HG03175 (cell line): ENCODE results near the gene CREB5.

Experiments
- ATAC-seq: cut with Tn5 transposase; IDR thresholded peaks from one replicate; pipeline ENCODE4 v1.9.1; 2021; ENCODE audit warnings: mild to moderate bottlenecking, moderate library complexity; ENCODE audit not compliant: unreplicated experiment

The CREB5 gene

DNA sequence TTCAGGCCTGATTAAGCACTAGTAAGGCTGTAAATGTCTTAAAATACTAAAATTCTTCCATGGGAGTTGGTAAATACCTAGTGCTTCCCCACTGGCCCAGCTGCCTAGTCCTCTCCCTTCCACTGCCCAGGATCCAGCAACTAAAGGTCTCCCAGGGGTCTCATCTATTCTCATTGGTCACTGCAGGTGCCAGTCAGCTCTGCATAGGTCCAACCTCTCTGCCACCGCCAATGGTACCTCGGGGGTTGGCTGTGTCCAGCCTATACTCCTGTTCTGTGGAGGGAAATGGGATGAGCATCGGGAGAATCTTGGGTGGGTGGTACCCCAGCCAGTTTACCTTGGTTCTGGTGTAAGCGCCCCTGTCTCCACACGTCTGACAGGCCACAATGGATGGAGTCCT is 6.1 kb upstream of the CREB5 start:
- ATAC-seq, result no peak

DNA sequence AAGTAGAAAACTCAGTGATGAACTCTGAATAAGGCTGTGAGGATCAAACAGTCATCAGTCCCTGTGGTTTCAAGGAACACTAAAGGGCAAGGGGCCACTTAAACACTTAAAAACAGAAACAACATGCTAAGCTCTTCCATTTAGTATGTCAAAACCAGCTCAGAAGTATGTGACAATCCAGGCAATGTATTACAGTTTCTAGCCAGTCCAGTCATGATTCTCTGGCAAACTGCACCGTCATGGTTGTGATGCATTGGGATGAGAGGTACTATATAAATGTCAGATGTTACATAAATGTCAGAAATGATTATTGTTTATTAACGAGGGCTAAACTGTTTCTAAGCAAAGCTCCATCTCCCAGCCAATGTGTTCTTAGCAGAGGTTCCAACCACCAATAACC is 4.7 kb upstream of the CREB5 start:
- ATAC-seq, result no peak

- no peak for ATAC-seq
Observed at GRCh38 chr7:28408105-28408959, 4.0 kb upstream of the CREB5 start.

DNA sequence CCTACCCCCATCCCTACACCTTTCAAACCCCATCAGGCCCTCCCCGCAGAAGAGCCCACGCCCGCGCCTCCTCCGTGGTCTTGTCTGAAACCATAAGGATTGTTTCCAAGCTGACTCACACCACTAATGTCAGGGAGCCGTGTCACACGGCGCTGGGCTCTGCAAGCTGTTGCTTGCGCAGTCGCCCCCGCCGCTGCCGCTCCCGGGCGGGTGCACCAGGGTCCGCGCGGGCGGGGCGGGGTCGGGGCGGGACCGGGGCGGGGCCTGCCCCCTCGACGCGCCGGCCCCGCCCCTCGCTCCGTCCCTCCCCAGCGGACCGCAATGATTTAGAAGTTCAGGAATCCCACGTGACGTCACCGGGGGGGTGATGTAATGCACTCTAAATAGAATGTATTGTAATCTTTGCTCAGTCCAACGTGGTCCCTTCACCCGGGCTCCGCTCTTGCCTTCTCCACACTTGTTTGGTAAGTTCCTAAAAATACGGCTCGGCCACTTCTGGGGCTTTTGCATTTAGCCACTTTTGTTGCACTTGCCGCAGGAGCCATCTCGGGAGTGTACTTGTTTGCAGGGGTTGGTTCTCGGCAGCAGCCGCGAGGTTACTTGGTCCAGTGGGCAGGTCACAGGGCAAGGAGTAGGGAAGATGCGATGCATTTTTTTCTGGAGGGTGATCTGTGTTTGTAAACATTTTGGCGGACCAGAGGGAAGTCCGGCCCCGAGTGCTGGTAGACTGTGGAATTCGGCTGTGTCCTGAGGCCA is 3.2 kb upstream of the CREB5 start:
- no peak for ATAC-seq

GRCh38 chr7:28409716-28410627 is 2.3 kb upstream of the CREB5 start:
- no peak for ATAC-seq

DNA sequence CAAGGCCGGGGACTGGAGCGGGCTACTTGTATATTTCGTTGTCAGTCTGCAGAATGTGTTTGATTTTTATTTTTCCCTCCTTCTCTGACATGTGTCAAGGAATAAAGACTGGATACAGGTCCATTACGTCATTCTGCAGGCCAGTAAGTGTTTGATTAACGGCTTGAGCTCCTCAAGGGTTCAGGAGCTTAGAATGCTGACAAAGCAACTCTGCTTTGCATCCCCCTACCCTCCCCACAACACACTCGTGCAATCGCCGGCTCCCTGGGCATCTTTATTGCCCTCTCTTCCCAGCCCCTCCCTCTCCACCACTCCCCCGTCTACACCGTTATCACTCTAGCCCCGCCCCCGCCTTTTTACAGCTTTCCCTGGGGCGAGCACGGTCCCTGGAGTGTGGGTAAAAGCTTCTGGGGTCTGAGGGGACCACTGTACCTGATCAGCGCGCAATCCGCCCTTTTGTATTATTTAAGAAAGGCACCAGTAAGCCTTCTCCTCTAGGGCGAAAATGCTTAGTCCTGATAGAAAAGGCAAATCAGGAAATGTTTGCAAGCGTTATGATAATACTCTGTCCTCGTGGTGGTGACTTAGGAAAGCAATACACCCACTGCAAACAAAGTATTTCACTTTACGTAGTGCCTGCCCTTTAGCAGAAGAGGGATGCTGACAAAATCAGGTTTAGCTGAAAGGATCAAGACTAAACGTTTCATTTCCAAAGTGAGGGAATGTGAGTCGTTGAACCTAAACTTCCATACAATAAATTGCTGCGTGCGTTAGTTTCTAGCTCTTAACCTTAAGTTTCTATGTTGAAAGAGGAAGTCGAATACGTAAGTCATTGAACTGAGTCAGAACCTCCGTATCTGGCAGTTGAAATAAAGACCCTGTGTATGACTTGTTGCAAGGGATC is 1.4 kb upstream of the CREB5 start:
- no peak for ATAC-seq

DNA sequence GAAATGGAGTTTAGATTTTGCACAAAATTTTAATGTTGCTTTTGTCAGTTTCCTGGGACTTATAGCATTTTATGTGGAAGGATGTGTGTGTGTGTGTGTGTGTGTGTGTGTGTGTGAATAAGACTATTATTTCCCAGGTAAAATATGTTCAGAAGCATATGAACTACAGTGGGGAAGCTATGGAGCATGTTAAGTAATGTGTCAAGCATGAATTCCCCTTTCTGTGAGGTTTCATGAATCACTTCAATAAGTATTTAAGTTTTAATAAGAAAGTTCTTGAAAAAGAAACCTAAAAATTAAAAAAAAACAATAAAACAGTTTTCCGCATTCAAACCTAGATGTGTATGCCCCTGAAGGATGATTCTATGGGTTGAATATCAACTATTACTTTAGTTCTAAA is 693 bp downstream of the CREB5 start:
- ATAC-seq, result no peak

DNA sequence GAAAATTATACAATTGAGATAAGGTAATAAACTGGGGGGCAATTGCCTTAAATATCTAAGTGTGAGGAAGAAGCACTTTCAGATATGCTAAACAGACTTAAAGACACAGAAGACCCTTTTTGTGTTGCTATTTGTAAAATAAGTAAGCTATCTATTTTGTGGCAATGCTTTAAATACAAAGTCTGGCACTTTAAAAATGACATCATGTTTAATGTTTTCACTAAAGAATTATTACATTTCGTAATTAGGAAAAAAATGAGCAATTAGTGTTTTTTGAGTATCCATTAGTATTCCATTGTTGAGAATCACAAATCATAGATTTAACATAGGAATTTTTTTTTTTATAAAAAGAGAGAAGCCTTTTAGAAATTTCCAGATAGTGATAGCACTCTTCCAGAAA is 2.1 kb downstream of the CREB5 start:
- ATAC-seq, result no peak

- ATAC-seq, result no peak
Observed at GRCh38 chr7:28417321-28417940, 5.1 kb downstream of the CREB5 start.

- ATAC-seq, result no peak
Observed at GRCh38 chr7:28418311-28418710, 6.0 kb downstream of the CREB5 start.

DNA sequence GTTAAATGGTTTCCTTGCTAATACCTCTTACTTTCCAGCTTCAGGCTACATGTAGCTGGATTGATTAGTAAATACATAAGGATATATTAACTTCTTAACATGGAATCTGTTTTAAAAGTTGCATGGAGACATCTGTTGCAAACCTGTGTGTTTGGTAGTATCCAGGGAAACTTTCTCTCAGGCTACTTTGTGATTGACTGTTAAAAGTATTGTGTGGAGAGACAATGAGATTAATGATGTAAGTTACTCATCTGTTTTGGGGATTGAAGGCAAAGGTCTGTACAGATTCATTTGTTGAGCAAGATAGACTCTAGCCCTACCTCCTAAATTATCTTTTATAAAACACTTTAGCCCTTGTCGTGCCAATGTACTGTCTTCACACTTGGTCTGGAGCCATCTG is 6.6 kb downstream of the CREB5 start:
- ATAC-seq, result no peak

DNA sequence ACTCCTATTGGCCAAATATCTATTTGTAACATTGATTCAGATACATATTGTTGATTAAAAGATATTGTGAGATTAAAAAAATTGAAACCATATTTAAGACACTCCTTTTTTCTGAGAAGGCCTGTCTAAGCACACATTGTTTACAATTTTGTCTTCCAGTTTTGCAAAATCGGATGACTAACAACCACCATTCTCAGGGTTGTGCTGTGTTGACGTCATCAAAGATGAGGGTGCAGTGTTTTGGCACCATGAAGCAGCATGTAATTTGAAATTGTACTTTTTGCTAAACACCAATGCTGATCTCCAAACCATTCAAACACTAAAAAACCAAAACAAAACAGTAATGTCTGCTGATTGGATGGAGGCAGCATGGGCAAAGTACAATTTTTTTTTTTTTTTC is 7.4 kb downstream of the CREB5 start:
- no peak for ATAC-seq

DNA sequence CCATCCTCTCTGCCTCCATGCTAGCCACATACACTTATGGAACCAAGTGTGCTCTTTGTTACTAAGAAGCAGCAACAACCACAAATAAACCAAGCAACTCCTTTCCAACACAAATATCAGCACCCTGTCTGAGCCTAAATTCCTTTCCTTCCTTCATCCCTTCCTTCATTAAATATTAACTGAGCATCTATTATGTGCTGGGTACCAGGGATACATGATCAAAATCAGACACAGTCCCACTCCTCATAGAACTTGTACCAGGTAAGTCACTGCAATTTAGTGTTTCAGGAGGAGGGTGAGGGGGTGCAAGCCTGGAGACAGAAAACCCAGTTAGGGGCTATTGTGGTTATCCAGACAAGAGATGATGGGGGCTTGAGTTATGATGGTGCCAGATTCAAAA is 10.8 kb downstream of the CREB5 start:
- ATAC-seq, result no peak

DNA sequence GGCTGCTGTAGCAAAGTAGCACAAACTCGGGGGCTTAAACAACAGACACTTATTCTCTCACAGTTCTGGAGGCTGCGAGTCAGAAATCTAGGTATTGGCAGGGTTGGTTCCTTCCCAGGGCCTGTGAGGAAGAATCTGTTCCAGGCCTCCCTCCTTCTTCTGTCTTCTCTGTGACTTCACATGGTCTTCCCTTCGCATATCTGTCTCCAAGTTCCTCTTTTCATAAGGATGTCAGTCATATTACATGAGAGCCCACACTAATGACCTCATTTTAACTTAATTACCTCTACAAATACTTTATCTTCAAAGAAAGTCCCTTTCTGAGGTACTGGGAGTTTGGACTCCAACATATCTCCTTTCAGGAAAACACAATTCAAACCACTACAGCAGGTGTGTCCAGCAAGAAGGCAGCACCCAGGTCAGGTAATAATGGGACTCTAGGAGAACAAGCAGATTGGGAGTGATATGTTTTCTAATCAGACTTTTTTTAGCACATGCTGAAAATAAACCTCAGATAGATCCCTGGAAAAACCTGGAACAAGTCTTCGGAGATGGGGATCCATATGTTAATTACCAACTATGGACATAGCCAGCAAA is 11.7 kb downstream of the CREB5 start:
- no peak for ATAC-seq

DNA sequence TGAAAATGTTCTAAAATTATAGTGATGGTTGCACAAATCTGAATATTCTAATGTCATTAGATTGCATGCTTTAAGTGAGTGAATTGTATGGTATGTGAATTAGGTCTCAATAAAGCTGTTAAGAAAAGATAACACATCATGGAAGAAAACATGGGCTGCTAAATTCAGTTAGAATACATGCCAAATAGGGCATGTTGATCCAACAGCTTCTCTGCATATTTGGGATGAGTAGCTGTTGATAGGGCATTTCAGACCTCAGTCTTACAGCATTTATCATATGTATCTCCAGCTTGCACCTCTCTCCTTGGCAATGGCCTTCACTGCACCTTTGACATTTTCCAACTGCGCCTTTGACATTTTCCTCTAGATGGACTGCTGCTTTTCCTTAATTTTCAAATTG is 13.2 kb downstream of the CREB5 start:
- ATAC-seq, result no peak

DNA sequence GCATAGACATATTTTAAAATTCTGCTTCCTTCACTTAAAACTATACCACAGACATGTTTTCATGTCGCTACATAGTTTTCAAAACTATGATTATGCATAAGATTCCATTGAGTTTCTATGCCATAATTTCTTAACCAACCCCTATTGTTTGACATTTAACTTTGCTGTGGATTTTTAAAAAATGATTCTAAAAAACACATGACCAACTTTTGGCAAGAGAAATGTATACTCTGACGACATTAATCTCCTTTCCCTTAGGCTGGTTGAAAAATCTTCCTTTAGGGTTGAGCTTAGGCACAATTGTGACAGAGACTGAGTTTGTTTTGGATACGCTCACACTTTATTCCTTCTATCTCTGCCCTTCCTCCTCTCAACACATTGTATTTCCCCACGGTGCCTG is 14.9 kb downstream of the CREB5 start:
- no peak for ATAC-seq

DNA sequence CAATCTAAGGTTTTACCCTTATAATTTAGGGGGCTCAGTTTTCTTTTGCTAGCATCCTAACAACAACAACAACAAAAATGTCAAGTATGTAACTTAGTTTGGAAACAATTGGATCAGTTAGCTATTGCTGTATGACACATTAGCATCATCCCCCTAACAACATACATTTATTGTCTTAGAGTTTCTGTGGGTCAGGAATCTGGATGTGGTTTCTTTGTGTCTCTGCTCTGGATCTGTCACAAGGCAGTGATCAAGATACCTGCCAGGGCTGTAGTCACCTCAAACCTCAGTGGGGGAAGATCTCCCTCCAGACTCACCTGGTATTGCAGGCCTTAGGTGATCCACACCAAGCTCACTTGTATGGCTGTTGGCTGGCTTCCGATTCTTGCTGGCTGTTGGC is 18.3 kb downstream of the CREB5 start:
- no peak for ATAC-seq

DNA sequence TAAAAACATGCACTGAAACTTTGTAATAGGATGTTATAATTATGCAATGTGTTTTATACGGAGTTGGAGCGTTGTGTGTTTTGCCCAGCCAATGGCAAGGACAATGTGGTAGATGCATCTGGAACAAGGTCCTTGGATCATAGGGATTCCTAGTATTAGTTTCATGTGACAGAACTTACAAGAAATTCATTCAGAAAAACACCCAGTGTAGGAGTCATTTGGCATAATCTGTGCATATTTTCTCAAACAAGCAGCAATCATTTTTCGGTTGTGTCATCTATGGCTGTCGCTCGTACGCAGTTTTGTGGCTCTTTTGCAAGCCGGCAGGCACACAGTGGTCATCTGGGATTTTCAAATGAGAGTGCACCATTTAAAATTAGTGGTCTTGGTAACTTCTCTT is 19.8 kb downstream of the CREB5 start:
- no peak for ATAC-seq

DNA sequence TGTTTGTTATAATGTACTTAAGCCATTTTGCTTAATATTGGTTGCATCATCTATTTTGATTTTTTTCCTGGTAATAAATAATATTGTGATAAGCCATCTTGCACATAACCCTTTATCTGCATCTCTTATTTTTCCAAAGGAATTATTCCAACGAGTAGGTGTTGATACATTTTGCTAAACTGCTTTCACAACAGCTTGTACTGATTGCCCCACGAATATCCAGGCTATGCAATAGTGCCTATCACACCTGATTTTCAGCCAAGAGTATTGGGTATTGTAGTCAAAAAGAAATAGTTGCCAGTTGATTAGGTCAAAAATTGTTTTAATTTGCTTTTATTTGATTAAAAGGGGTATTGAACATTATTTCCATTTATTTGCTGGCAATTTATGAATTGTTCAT is 20.7 kb downstream of the CREB5 start:
- ATAC-seq, result no peak
